GM12891 (cell line): ENCODE data around the gene SHC3.

Experiments used
- POLR2A ChIP-seq: IDR thresholded peaks from 2 replicates; pipeline ENCODE4 v1.6.1; 2011; ENCODE audit warnings: low read depth, low read length, control low read depth
- POLR2AphosphoS5 ChIP-seq: IDR thresholded peaks from 2 replicates; pipeline ENCODE4 v1.6.1; 2011; ENCODE audit warnings: low read depth, low read length, control low read depth
- POU2F2 ChIP-seq: IDR thresholded peaks from 2 replicates; pipeline ENCODE4 v1.6.1; 2011; ENCODE audit warnings: low read depth, mild to moderate bottlenecking, control low read depth, low read length, moderate library complexity

GRCh38 chr9:89149726-89150125, 28.9 kb downstream of the SHC3 start:
- no peak for TF ChIP-seq POU2F2
- TF ChIP-seq POLR2A = no peak
- TF ChIP-seq POLR2AphosphoS5 = no peak
